Measurements from ENCODE around the gene VTI1A.

VTI1A gene

DNA sequence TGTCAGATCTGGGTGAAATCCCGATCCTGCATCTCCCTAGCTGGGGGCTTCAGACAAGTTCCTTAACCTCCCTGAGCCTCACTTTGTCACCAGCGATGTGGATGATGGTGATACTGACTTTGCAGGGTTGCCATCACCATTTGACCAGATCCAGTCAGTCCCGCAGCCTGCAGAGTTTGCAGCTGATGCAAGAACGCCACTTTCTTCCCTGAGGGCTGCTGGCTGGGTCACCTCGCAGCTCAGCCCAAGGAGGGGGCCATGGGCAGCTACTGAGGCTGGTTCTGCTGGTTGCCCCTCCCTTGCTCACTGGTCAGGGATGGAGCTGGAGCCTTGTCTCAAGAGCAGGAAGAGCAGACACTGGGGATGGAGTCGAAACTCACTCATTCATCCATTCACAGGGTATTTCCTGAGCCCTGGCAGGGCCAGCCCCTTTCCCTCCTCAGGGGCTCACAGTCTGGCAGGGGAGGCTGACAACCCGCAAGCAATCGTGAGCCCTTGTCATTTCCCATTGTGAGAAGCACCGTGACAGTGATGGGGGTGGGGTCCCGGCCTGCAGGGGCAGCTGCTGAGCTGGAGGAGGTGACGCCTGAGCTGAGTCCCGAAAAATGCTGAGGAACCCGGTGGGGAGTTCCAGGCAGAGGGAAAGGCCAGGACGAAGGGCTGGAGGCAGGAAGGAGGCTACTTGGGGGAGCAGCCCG is 391.9 kb downstream of the VTI1A start:
- H3K4me1 Mint-ChIP-seq: no peaks in the 10 kb centered on the region

GRCh38 chr10:112839928-112840654 is 393.1 kb downstream of the VTI1A start:
- H3K9me3 Mint-ChIP-seq: no peaks in the 10 kb centered on the region
- no peaks in the 10 kb centered on the region for H3K27me3 Mint-ChIP-seq
- DNase-seq (ENCODE audit: low spot score in 2 of 2): no peak
- no peak overlapping the region for H3K27ac Mint-ChIP-seq (ENCODE audit: low read depth)
- no peaks in the 10 kb centered on the region for H3K4me1 Mint-ChIP-seq
- H3K36me3 Mint-ChIP-seq (ENCODE audit: insufficient read depth): peaks cover 2% of the 10 kb centered on the region
- no peak for ATAC-seq (replicated peaks; ENCODE audit: extremely low read depth, poor library complexity, severe bottlenecking)
- no peak overlapping the region for H3K4me3 Mint-ChIP-seq

More for the DNA sequence above, 391.9 kb downstream of the VTI1A start:
- H3K27me3 Mint-ChIP-seq: no peaks in the 10 kb centered on the region
- no peak overlapping the region for H3K4me3 Mint-ChIP-seq
- DNase-seq (ENCODE audit: low spot score in 2 of 2) (no peak), ATAC-seq (replicated peaks; ENCODE audit: extremely low read depth, poor library complexity, severe bottlenecking) (no peak)
- H3K36me3 Mint-ChIP-seq (ENCODE audit: insufficient read depth): peaks cover 3% of the 10 kb centered on the region
- H3K27ac Mint-ChIP-seq (ENCODE audit: low read depth): no peak overlapping the region
- no peaks in the 10 kb centered on the region for H3K9me3 Mint-ChIP-seq

DNA sequence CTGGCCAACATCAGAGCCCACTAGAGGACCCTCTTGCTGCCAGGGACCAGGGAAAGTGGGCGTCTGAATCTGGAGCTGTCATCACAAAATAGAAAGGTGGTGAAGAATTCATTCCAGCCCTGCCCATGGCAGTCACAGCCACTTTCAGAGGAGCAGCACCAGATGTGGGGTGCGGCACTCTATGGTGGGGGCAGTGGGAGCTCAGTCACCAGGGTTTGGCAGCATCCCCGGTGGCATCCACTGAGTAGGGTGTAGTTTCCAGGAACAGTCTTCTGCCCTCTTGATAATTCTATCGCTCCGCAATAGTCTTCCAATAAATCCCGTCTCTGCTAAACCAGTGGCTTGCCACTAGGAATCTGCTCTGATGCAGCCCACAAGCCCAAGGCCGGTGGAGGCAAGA is 394.5 kb downstream of the VTI1A start:
- no peak overlapping the region for H3K27ac Mint-ChIP-seq (ENCODE audit: low read depth)
- H3K4me1 Mint-ChIP-seq: no peaks in the 10 kb centered on the region
- no peaks in the 10 kb centered on the region for H3K9me3 Mint-ChIP-seq
- no peaks in the 10 kb centered on the region for H3K27me3 Mint-ChIP-seq
- ATAC-seq (replicated peaks; ENCODE audit: extremely low read depth, poor library complexity, severe bottlenecking) (no peak), DNase-seq (ENCODE audit: low spot score in 2 of 2) (no peak)
- H3K36me3 Mint-ChIP-seq (ENCODE audit: insufficient read depth): peaks cover 2% of the 10 kb centered on the region
- H3K4me3 Mint-ChIP-seq: no peak overlapping the region

GRCh38 chr10:112842832-112843360 is 395.9 kb downstream of the VTI1A start:
- H3K36me3 Mint-ChIP-seq (ENCODE audit: insufficient read depth): peaks cover 2% of the 10 kb centered on the region
- ATAC-seq (replicated peaks; ENCODE audit: extremely low read depth, poor library complexity, severe bottlenecking) (no peak), DNase-seq (ENCODE audit: low spot score in 2 of 2) (no peak)
- H3K4me1 Mint-ChIP-seq: no peaks in the 10 kb centered on the region
- H3K27ac Mint-ChIP-seq (ENCODE audit: low read depth): no peak overlapping the region
- no peak overlapping the region for H3K4me3 Mint-ChIP-seq
- peaks cover 9% of the 10 kb centered on the region for H3K9me3 Mint-ChIP-seq
- no peaks in the 10 kb centered on the region for H3K27me3 Mint-ChIP-seq

- Mint-ChIP-seq H3K4me3 (no peak overlapping the region), H3K27ac (ENCODE audit: low read depth) (no peak overlapping the region), H3K27me3 (no peaks in the 10 kb centered on the region), H3K4me1 (no peaks in the 10 kb centered on the region), H3K36me3 (ENCODE audit: insufficient read depth) (peaks cover 2% of the 10 kb centered on the region), H3K9me3 (peaks cover 16% of the 10 kb centered on the region)
- ATAC-seq (replicated peaks; ENCODE audit: extremely low read depth, poor library complexity, severe bottlenecking) (no peak), DNase-seq (ENCODE audit: low spot score in 2 of 2) (no peak)
Observed at GRCh38 chr10:112843623-112844022, 396.6 kb downstream of the VTI1A start.

GRCh38 chr10:112844681-112845544 is 397.9 kb downstream of the VTI1A start:
- Mint-ChIP-seq H3K36me3 (ENCODE audit: insufficient read depth) (peaks cover 2% of the 10 kb centered on the region), H3K27me3 (no peaks in the 10 kb centered on the region), H3K27ac (ENCODE audit: low read depth) (no peak overlapping the region), H3K4me1 (no peaks in the 10 kb centered on the region), H3K9me3 (peaks cover 16% of the 10 kb centered on the region), H3K4me3 (no peak overlapping the region)
- no peak for DNase-seq (ENCODE audit: low spot score in 2 of 2)
- ATAC-seq (replicated peaks; ENCODE audit: extremely low read depth, poor library complexity, severe bottlenecking): no peak

DNA sequence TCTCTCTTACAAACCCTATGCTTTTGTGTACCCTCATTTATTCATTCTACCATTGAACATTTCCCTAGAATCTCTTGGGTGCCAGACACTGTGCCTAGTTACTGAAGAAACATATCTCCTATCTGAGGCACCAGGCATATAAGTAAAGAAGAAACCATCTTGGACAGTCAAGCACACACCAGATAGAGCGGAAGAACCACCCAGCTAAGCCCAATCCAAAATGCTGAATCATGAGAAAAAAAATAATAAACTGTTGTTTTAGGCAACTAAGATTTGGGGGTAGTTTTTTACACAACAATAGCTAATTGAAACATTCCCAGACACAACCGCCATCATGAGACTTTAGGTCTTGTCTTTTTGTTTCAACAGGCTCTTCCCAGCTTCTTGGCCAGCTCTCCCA is 400.8 kb downstream of the VTI1A start:
- ATAC-seq (replicated peaks; ENCODE audit: extremely low read depth, poor library complexity, severe bottlenecking) (no peak), DNase-seq (ENCODE audit: low spot score in 2 of 2) (no peak)
- Mint-ChIP-seq H3K9me3 (peaks cover 16% of the 10 kb centered on the region), H3K4me1 (no peaks in the 10 kb centered on the region), H3K27ac (ENCODE audit: low read depth) (no peak overlapping the region), H3K36me3 (ENCODE audit: insufficient read depth) (no peaks in the 10 kb centered on the region), H3K27me3 (no peaks in the 10 kb centered on the region), H3K4me3 (no peak overlapping the region)

DNA sequence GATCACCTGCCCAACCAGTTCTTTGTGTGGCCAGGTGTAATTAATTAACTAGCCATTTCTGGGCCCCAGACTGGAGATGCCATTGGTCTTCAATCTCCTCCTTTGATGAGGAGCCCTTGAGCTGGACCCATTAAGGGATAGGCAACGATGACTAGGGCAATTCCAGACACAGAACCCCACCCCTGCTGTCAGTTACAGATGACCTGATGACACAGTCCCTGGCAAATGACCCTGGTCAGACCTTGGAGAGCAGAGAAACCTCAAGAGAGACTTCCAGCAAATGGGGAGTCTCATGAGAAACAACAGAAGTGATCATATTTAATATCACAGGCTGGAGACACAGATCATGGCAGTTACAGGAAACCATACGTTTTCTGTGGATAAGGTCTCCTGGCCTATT is 401.2 kb downstream of the VTI1A start:
- Mint-ChIP-seq H3K4me3 (no peak overlapping the region), H3K4me1 (no peaks in the 10 kb centered on the region), H3K36me3 (ENCODE audit: insufficient read depth) (no peaks in the 10 kb centered on the region), H3K27me3 (no peaks in the 10 kb centered on the region), H3K27ac (ENCODE audit: low read depth) (no peak overlapping the region), H3K9me3 (peaks cover 16% of the 10 kb centered on the region)
- no peak for ATAC-seq (replicated peaks; ENCODE audit: extremely low read depth, poor library complexity, severe bottlenecking)
- DNase-seq (ENCODE audit: low spot score in 2 of 2): no peak

GRCh38 chr10:112848868-112849430 is 401.9 kb downstream of the VTI1A start:
- H3K27ac Mint-ChIP-seq (ENCODE audit: low read depth): no peak overlapping the region
- H3K4me1 Mint-ChIP-seq: no peaks in the 10 kb centered on the region
- no peak overlapping the region for H3K4me3 Mint-ChIP-seq
- no peak for ATAC-seq (replicated peaks; ENCODE audit: extremely low read depth, poor library complexity, severe bottlenecking)
- DNase-seq (ENCODE audit: low spot score in 2 of 2): no peak
- H3K27me3 Mint-ChIP-seq: no peaks in the 10 kb centered on the region
- peaks cover 16% of the 10 kb centered on the region for H3K9me3 Mint-ChIP-seq
- no peaks in the 10 kb centered on the region for H3K36me3 Mint-ChIP-seq (ENCODE audit: insufficient read depth)

DNA sequence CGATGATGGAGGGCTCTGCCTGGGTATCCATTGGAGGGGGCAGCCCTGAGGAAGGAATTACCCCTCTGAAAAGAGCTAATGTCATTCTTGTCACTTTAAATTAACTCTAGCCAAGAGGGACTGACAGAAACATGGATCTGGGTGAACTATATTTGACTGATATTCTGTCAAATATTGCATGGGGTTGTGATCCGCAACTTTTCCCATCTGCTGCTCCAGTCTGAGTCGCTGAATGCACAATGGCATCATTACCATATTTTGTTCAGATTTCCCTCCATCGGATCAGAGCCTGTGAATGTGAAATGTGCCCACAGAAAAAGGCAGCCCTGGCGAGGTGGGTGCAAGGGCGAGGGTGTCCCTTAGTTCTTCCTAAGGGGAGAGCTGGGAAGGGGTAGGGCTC is 402.5 kb downstream of the VTI1A start:
- Mint-ChIP-seq H3K27me3 (no peaks in the 10 kb centered on the region), H3K9me3 (peaks cover 16% of the 10 kb centered on the region), H3K4me3 (no peak overlapping the region), H3K4me1 (no peaks in the 10 kb centered on the region), H3K36me3 (ENCODE audit: insufficient read depth) (no peaks in the 10 kb centered on the region), H3K27ac (ENCODE audit: low read depth) (no peak overlapping the region)
- no peak for DNase-seq (ENCODE audit: low spot score in 2 of 2)
- no peak for ATAC-seq (replicated peaks; ENCODE audit: extremely low read depth, poor library complexity, severe bottlenecking)

DNA sequence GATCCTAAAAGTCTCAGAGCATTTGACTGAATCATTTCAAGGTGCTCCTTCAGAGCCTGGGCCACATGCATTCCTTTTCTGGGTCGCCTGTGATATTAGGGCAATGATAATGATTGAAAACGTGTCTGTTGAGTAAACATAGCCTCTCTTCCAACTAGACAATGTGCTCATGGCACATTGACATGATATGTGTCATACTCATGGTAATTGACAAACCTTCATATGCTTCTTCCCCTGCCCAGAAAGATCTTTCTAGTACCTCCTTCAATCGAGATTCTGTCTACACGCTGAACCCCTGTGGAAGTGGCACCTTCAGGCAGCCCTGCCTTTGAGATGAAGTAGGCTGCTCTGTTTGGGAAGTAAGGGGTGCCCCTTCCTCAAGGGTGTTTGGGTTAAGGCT is 404.2 kb downstream of the VTI1A start:
- no peak overlapping the region for H3K4me3 Mint-ChIP-seq
- no peak overlapping the region for H3K27ac Mint-ChIP-seq (ENCODE audit: low read depth)
- H3K9me3 Mint-ChIP-seq: peaks cover 16% of the 10 kb centered on the region
- no peak for DNase-seq (ENCODE audit: low spot score in 2 of 2)
- H3K4me1 Mint-ChIP-seq: no peaks in the 10 kb centered on the region
- no peaks in the 10 kb centered on the region for H3K27me3 Mint-ChIP-seq
- no peaks in the 10 kb centered on the region for H3K36me3 Mint-ChIP-seq (ENCODE audit: insufficient read depth)
- ATAC-seq (replicated peaks; ENCODE audit: extremely low read depth, poor library complexity, severe bottlenecking): no peak

DNA sequence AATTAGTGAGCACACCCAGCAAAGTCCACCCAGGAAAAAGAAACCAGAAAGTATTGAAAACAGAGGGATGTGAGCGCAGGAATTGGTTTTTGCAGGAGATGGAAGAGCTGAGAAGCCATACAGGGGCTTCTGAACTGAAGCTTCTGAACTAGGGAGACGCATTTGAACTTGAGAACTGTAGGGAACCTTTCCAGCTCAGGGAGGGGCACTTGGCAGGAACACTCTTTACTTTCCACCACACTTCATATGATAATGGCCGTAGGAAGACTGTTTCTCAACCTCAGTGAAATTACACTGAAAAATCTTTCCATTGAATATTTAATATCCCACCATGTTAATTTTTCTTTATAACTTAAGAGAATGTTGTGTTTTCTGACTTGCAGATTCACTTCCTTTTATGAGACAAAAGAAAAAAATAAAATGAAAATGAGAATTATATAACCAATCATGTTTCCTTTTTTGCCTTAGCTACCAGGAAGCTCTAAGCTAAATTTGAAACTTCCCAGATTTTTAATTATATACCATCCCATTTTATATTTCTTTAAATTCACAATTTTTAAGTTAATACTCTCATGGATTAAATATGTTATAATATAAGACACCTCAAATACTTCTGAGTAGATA is 404.7 kb downstream of the VTI1A start:
- Mint-ChIP-seq H3K27ac (ENCODE audit: low read depth) (no peak overlapping the region), H3K4me3 (no peak overlapping the region), H3K36me3 (ENCODE audit: insufficient read depth) (no peaks in the 10 kb centered on the region), H3K27me3 (no peaks in the 10 kb centered on the region), H3K4me1 (no peaks in the 10 kb centered on the region), H3K9me3 (peaks cover 16% of the 10 kb centered on the region)
- no peak for DNase-seq (ENCODE audit: low spot score in 2 of 2)
- no peak for ATAC-seq (replicated peaks; ENCODE audit: extremely low read depth, poor library complexity, severe bottlenecking)

All from central memory CD8-positive, alpha-beta T cell (primary cell).